Thoracic aorta (tissue), 2 donors: ENCODE results near the gene BARX1. TPM values are rescaled to one million over a fixed set of nuclear protein-coding genes. Genes with fewer than 3 reads are reported as not detected.

ENCODE experiments used
- ATAC-seq: fragments of 150-250 bp; one replicate; pipeline ENCODE4 v1.8.0; 2017; ENCODE audit warnings: low read depth; ENCODE audit not compliant: insufficient number of reproducible peaks, low FRiP score
- DNase-seq: peaks from one replicate; pipeline ENCODE4 v3.0.0-alpha.2; 2020; ENCODE audit warnings: low spot score
- H3K27ac ChIP-seq, 2 donors: fragments of 200-600 bp; sonication (generic); 1 replicate in 1 of 2; 2 replicates in 1 of 2; pipeline ENCODE4 v1.5.1; 2016; ENCODE audit warnings: mild to moderate bottlenecking in 2 of 2, moderate library complexity in 2 of 2
- H3K27me3 ChIP-seq: fragments of 200-600 bp; sonication (generic); replicated peaks from 2 replicates; pipeline ENCODE4 v1.6.0; 2016; ENCODE audit warnings: mild to moderate bottlenecking; ENCODE audit not compliant: insufficient read depth
- H3K36me3 ChIP-seq: fragments of 200-600 bp; sonication (generic); one replicate; pipeline ENCODE4 v1.5.1; 2016
- H3K4me1 ChIP-seq, 2 donors: fragments of 200-600 bp; sonication (generic); 1 replicate in 1 of 2; 2 replicates in 1 of 2; pipeline versions ENCODE4 v1.5.1 to v1.6.0; 2016; ENCODE audit warnings: low read depth in 2 of 2, mild to moderate bottlenecking in 1 of 2; ENCODE audit not compliant: control insufficient read depth in 1 of 2
- H3K4me3 ChIP-seq: fragments of 200-600 bp; sonication (generic); 2 replicates; pipeline ENCODE4 v1.5.1; 2016; ENCODE audit warnings: mild to moderate bottlenecking
- H3K9me3 ChIP-seq: fragments of 200-600 bp; sonication (generic); 2 replicates; pipeline ENCODE4 v1.5.1; 2016
- CTCF ChIP-seq: fragments of 200-600 bp; sonication (generic); IDR thresholded peaks from one replicate; pipeline ENCODE4 v1.5.1; 2019; ENCODE audit warnings: antibody characterized with exemption
- total RNA-seq, 2 donors: library from RNA; depleted of rRNA; stranded (reverse); fragments of >200 nt; gene quantifications; one replicate each; pipeline versions ENCODE4 v1.1.0 to v1.2.3, GENCODE V29; 2016

Gene BARX1
- total RNA-seq, 2 donors from 2014 or later = not detected

- Histone ChIP-seq H3K27ac (no peak overlapping the region), H3K4me1 (no peaks in the 10 kb centered on the region), H3K4me3 (no peak overlapping the region), H3K36me3 (no peaks in the 10 kb centered on the region), H3K9me3 (no peaks in the 10 kb centered on the region), H3K27me3 (no peaks in the 10 kb centered on the region)
- no peak for TF ChIP-seq CTCF
- no peak for ATAC-seq
- no peak for DNase-seq
Observed at GRCh38 chr9:93905473-93906133, 49.6 kb downstream of the BARX1 start.

- DNase-seq (no peak), ATAC-seq (no peak)
- Histone ChIP-seq H3K27ac (no peak overlapping the region), H3K27me3 (no peaks in the 10 kb centered on the region), H3K4me3 (no peak overlapping the region), H3K4me1 (no peaks in the 10 kb centered on the region), H3K9me3 (no peaks in the 10 kb centered on the region), H3K36me3 (no peaks in the 10 kb centered on the region)
- TF ChIP-seq CTCF = no peak
Observed at GRCh38 chr9:93904649-93905472, 50.3 kb downstream of the BARX1 start.

- Histone ChIP-seq H3K9me3 (no peaks in the 10 kb centered on the region), H3K27ac (no peak overlapping the region), H3K4me3 (no peak overlapping the region), H3K27me3 (no peaks in the 10 kb centered on the region), H3K36me3 (no peaks in the 10 kb centered on the region), H3K4me1 (no peaks in the 10 kb centered on the region)
- ATAC-seq (no peak), DNase-seq (no peak)
- no peak for TF ChIP-seq CTCF
Observed at GRCh38 chr9:93903886-93904648, 51.1 kb downstream of the BARX1 start.

DNA sequence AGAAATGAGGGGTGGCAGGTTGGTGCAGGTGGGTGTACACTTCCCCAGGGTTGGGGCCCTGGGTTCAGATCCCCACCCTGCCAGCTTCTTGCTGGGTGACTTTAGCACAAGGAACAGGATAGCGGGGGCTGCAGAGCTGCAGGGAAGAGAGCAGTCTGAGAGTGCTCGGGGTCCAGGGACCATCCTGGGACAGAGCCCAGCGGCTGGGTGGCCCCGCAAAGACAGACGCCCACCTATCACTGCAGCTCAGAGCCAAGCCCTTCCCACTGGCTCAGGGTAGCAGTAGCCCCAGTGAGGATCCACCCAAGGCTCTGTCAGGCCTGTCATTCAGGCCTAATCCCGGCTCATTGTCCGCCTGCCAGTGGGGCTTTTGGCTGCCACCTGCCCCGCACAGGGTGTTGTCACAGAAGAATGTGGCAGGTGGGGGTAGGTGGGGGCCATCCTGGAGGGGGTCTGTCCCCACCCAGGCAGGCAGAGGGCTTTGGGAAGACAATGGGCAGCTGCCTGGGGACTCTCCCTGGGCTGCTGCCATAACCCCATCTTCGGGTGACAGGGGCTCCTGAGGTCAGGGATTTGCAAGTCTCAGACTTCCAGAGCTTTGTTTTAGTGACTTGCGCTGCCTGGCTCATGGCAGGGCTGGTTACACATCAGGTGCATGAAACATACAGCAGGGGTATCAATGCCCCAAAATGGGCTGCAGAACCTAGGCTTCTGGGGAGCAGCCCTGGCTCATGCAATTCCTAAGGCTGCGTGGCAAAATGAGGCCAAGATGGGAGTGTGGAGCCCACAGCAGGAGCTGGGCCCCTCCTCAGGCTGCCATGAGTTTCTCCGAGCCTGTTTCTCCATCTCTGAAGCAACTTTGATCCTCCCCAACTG, 52.1 kb downstream of the BARX1 start:
- no peak for DNase-seq

More for the DNA sequence above, 52.1 kb downstream of the BARX1 start:
- H3K27me3 ChIP-seq = no peaks in the 10 kb centered on the region
- no peak for TF ChIP-seq CTCF
- H3K9me3 ChIP-seq = no peaks in the 10 kb centered on the region
- H3K4me1 ChIP-seq = no peaks in the 10 kb centered on the region
- no peak overlapping the region for H3K4me3 ChIP-seq
- no peak for ATAC-seq
- no peak overlapping the region for H3K27ac ChIP-seq
- no peaks in the 10 kb centered on the region for H3K36me3 ChIP-seq
